ENCODE data around the gene PTK6.

Gene PTK6

GRCh38 chr20:63502671-63503172 is 34.5 kb downstream of the PTK6 start:
- H3K4me3 ChIP-seq: no peak overlapping the region
- TF ChIP-seq FOXP2 (optimal IDR thresholded peaks at IDR 0.05; ENCODE audit: control extremely low read depth, extremely low read length, insufficient read depth) (no peak), EZH2 (IDR thresholded peaks at IDR 0.05) (no peak), POLR2AphosphoS5 (IDR thresholded peaks at IDR 0.05; ENCODE audit: borderline replicate concordance, low read depth, low read length) (no peak)
- no peak for DNase-seq (ENCODE audit: low read depth, low spot score)
- no peak overlapping the region for H3K9ac ChIP-seq (ENCODE audit: insufficient read length)
- H3K36me3 ChIP-seq (ENCODE audit: insufficient read depth, low read length): no peaks in the 10 kb centered on the region
- no peaks in the 10 kb centered on the region for H3K9me3 ChIP-seq (ENCODE audit: low read depth, low read length)
- H3K27ac ChIP-seq: no peak overlapping the region

- TF ChIP-seq POLR2AphosphoS5 (IDR thresholded peaks at IDR 0.05; ENCODE audit: borderline replicate concordance, low read depth, low read length): no peak
- no peak for TF ChIP-seq FOXP2 (optimal IDR thresholded peaks at IDR 0.05; ENCODE audit: control extremely low read depth, extremely low read length, insufficient read depth)
- TF ChIP-seq EZH2 (IDR thresholded peaks at IDR 0.05): no peak
- Histone ChIP-seq H3K36me3 (ENCODE audit: insufficient read depth, low read length) (no peaks in the 10 kb centered on the region), H3K9ac (ENCODE audit: insufficient read length) (no peak overlapping the region), H3K27ac (no peak overlapping the region), H3K9me3 (ENCODE audit: low read depth, low read length) (no peaks in the 10 kb centered on the region), H3K4me3 (peak overlapping the region; percentile 26; the same call in 1 of the 2 replicates)
- DNase-seq (ENCODE audit: low read depth, low spot score): no peak
These were observed 35.1 kb downstream of the PTK6 start for GRCh38 chr20:63501818-63502670.

GRCh38 chr20:63500902-63501817 is 36.0 kb downstream of the PTK6 start:
- H3K9me3 ChIP-seq (ENCODE audit: low read depth, low read length): no peaks in the 10 kb centered on the region
- no peak for DNase-seq (ENCODE audit: low read depth, low spot score)
- TF ChIP-seq FOXP2 (optimal IDR thresholded peaks at IDR 0.05; ENCODE audit: control extremely low read depth, extremely low read length, insufficient read depth): no peak
- TF ChIP-seq EZH2 (IDR thresholded peaks at IDR 0.05): no peak
- TF ChIP-seq POLR2AphosphoS5 (IDR thresholded peaks at IDR 0.05; ENCODE audit: borderline replicate concordance, low read depth, low read length): no peak
- no peak overlapping the region for H3K9ac ChIP-seq (ENCODE audit: insufficient read length)
- no peak overlapping the region for H3K27ac ChIP-seq
- no peaks in the 10 kb centered on the region for H3K36me3 ChIP-seq (ENCODE audit: insufficient read depth, low read length)
- no peak overlapping the region for H3K4me3 ChIP-seq

- H3K36me3 ChIP-seq (ENCODE audit: insufficient read depth, low read length): no peaks in the 10 kb centered on the region
- no peak overlapping the region for H3K4me3 ChIP-seq
- no peaks in the 10 kb centered on the region for H3K9me3 ChIP-seq (ENCODE audit: low read depth, low read length)
- no peak overlapping the region for H3K9ac ChIP-seq (ENCODE audit: insufficient read length)
- no peak for DNase-seq (ENCODE audit: low read depth, low spot score)
- H3K27ac ChIP-seq: no peak overlapping the region
- no peak for TF ChIP-seq EZH2 (IDR thresholded peaks at IDR 0.05)
- TF ChIP-seq POLR2AphosphoS5 (IDR thresholded peaks at IDR 0.05; ENCODE audit: borderline replicate concordance, low read depth, low read length): no peak
These were observed 36.9 kb downstream of the PTK6 start for GRCh38 chr20:63500151-63500901.

GRCh38 chr20:63499338-63499969 is 37.7 kb downstream of the PTK6 start:
- no peak for DNase-seq (ENCODE audit: low read depth, low spot score)
- Histone ChIP-seq H3K27ac (no peak overlapping the region), H3K9me3 (ENCODE audit: low read depth, low read length) (no peaks in the 10 kb centered on the region), H3K9ac (ENCODE audit: insufficient read length) (no peak overlapping the region), H3K36me3 (ENCODE audit: insufficient read depth, low read length) (no peaks in the 10 kb centered on the region), H3K4me3 (0 out of 2 replicates have a peak overlapping the region, but pooled peaks have one; percentile 43)
- TF ChIP-seq FOXP2 (optimal IDR thresholded peaks at IDR 0.05; ENCODE audit: control extremely low read depth, extremely low read length, insufficient read depth) (no peak), EZH2 (IDR thresholded peaks at IDR 0.05) (no peak), POLR2AphosphoS5 (IDR thresholded peaks at IDR 0.05; ENCODE audit: borderline replicate concordance, low read depth, low read length) (no peak)

- TF ChIP-seq POLR2AphosphoS5 (IDR thresholded peaks at IDR 0.05; ENCODE audit: borderline replicate concordance, low read depth, low read length) (no peak), FOXP2 (optimal IDR thresholded peaks at IDR 0.05; ENCODE audit: control extremely low read depth, extremely low read length, insufficient read depth) (no peak), EZH2 (IDR thresholded peaks at IDR 0.05) (no peak)
- no peak for DNase-seq (ENCODE audit: low read depth, low spot score)
- Histone ChIP-seq H3K27ac (no peak within 1 kb of the TSS), H3K9ac (ENCODE audit: insufficient read length) (no peak within 1 kb of the TSS), H3K9me3 (ENCODE audit: low read depth, low read length) (no peaks in the 10 kb centered on the region), H3K4me3 (peak within 1 kb of the TSS; percentile 70), H3K36me3 (ENCODE audit: insufficient read depth, low read length) (no peaks in the 10 kb centered on the region)
These were observed 38.2 kb downstream of the PTK6 start, which contains the start of gene EEF1A2 for GRCh38 chr20:63498960-63499337. EEF1A2 (minus strand) TSS chr20:63499083; CDS start chr20:63497763, 1,320 bp downstream.
